GM19372 (cell line): ENCODE measurements around the gene SUPT3H.

Source experiments
- ATAC-seq: cut with Tn5 transposase; IDR thresholded peaks from one replicate; pipeline ENCODE4 v1.9.1; 2021; ENCODE audit warnings: mild to moderate bottlenecking, low read depth, moderate library complexity; ENCODE audit not compliant: unreplicated experiment

The SUPT3H gene

GRCh38 chr6:44859901-44860410, 517.8 kb downstream of the SUPT3H start:
- ATAC-seq: no peak

GRCh38 chr6:44858998-44859397, 518.7 kb downstream of the SUPT3H start:
- no peak for ATAC-seq

- no peak for ATAC-seq
Measured at GRCh38 chr6:44856479-44856878, 521.3 kb downstream of the SUPT3H start.

GRCh38 chr6:44855562-44856411, 521.9 kb downstream of the SUPT3H start:
- no peak for ATAC-seq

GRCh38 chr6:44854712-44855443, 522.9 kb downstream of the SUPT3H start:
- ATAC-seq: no peak

- ATAC-seq: no peak
Measured at GRCh38 chr6:44851176-44851575, 526.6 kb downstream of the SUPT3H start.

GRCh38 chr6:44850312-44850711, 527.4 kb downstream of the SUPT3H start:
- ATAC-seq: no peak

GRCh38 chr6:44849806-44850205, 527.9 kb downstream of the SUPT3H start:
- no peak for ATAC-seq

GRCh38 chr6:44843734-44844133, 534.0 kb downstream of the SUPT3H start:
- ATAC-seq: no peak

GRCh38 chr6:44842616-44843015, 535.1 kb downstream of the SUPT3H start:
- ATAC-seq: no peak

- no peak for ATAC-seq
Measured at GRCh38 chr6:44841829-44842228, 535.9 kb downstream of the SUPT3H start.

GRCh38 chr6:44837741-44838140, 540.0 kb downstream of the SUPT3H start:
- no peak for ATAC-seq

- ATAC-seq: no peak
Measured at GRCh38 chr6:44837255-44837654, 540.5 kb downstream of the SUPT3H start.

- no peak for ATAC-seq
Measured at GRCh38 chr6:44833248-44833647, 544.5 kb downstream of the SUPT3H start.

- no peak for ATAC-seq
Measured at GRCh38 chr6:44831002-44831610, 546.6 kb downstream of the SUPT3H start.

GRCh38 chr6:44829836-44830235, 547.9 kb downstream of the SUPT3H start:
- ATAC-seq: no peak

GRCh38 chr6:44828780-44829179, 549.0 kb downstream of the SUPT3H start:
- ATAC-seq: no peak

- no peak for ATAC-seq
Measured at GRCh38 chr6:44826025-44826676, 551.6 kb downstream of the SUPT3H start.

- ATAC-seq: no peak
Measured at GRCh38 chr6:44825273-44825672, 552.5 kb downstream of the SUPT3H start.

- no peak for ATAC-seq
Measured at GRCh38 chr6:44824567-44824966, 553.2 kb downstream of the SUPT3H start.

GRCh38 chr6:44820759-44821158, 557.0 kb downstream of the SUPT3H start:
- ATAC-seq: no peak
